MM.1S (cell line): ENCODE measurements around the gene ADGRL1.

Source experiments
- CTCF ChIP-seq: fragments of 300-600 bp; sonication (generic); IDR thresholded peaks from 2 replicates; pipeline ENCODE4 v1.5.1; 2016; ENCODE audit warnings: antibody characterized with exemption, low read length, mixed read lengths
- EZH2phosphoT487 ChIP-seq: fragments of 300-600 bp; sonication (generic); IDR thresholded peaks from 2 replicates; pipeline ENCODE4 v1.6.1; 2018; ENCODE audit warnings: antibody characterized with exemption, low read length

DNA sequence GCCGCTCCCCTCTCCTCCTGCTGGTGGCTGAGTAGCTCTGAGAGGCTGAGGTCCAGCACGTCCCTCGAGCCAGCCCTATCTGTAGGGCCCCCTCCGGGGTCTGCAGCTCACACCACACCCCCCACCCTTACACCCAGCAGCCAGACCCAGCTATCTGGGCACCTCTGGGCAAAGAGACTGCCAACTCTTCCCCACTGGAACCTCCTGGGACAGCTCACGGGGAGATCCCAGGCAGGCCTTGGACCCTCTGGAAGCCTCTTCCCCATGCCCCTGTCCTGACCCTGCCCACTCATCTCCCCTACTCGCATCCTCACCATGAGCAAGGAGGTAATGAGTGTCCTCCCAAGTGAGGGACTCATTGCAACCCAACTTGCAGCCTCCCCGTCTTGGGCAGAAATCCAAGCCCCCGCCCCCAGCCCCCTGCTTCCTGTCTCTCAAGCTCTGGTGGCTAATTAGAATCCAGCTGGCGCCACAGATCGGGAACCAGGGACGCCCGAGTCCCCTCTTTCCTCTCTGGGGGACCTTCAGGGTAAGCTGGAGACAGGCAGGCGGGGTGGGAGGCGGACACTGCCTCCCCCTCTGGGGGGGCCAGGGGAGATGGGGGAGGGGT lies 22.1 kb downstream of the ADGRL1 start:
- TF ChIP-seq EZH2phosphoT487 (no peak), CTCF (no peak)
